GM12892 (cell line): ENCODE data around the gene LRWD1.

Experiments used
- DNase-seq: peaks from one replicate; pipeline ENCODE4 v3.0.0; 2011; ENCODE audit not compliant: insufficient read length
- FAIRE-seq: peaks from 2 replicates; lab custom pipeline; 2011; peaks lifted over from hg19 to GRCh38; lab: Jason Lieb, UNC
- POLR2A ChIP-seq: IDR thresholded peaks from 2 replicates; pipeline ENCODE4 v1.6.1; 2011; ENCODE audit warnings: low read depth, low read length, control low read depth
- POLR2AphosphoS5 ChIP-seq: IDR thresholded peaks from 2 replicates; pipeline ENCODE4 v1.6.1; 2011; ENCODE audit warnings: low read depth, low read length, control low read depth
- TAF1 ChIP-seq: IDR thresholded peaks from 2 replicates; pipeline ENCODE4 v1.6.1; 2011; ENCODE audit warnings: low read depth, mild to moderate bottlenecking, control low read depth, low read length, borderline replicate concordance

LRWD1 gene

GRCh38 chr7:102427019-102427405 lies 37.8 kb upstream of the LRWD1 start:
- FAIRE-seq, result no peak
- TF ChIP-seq TAF1 (no peak), POLR2A (no peak), POLR2AphosphoS5 (no peak)

GRCh38 chr7:102429141-102429899 lies 35.5 kb upstream of the LRWD1 start:
- no peak for DNase-seq
- TF ChIP-seq POLR2A (no peak), TAF1 (no peak), POLR2AphosphoS5 (no peak)
- peak; percentile 17 for FAIRE-seq

More at GRCh38 chr7:102427019-102427405, 37.8 kb upstream of the LRWD1 start:
- no peak for DNase-seq

- no peak for DNase-seq
- peak; percentile 95 for FAIRE-seq
- TF ChIP-seq POLR2AphosphoS5 (no peak), TAF1 (no peak; the same call in 1 of the 2 replicates), POLR2A (peak; percentile 54; the same call in 1 of the 2 replicates)
These were observed 33.0 kb upstream of the LRWD1 start for GRCh38 chr7:102431617-102432298.

- TF ChIP-seq POLR2A, result no peak
- no peak for TF ChIP-seq POLR2AphosphoS5
- no peak for TF ChIP-seq TAF1
- DNase-seq (no peak), FAIRE-seq (peak; percentile 65)
These were observed 32.2 kb upstream of the LRWD1 start for GRCh38 chr7:102432442-102433218.

GRCh38 chr7:102433219-102434038 lies 31.4 kb upstream of the LRWD1 start, which contains the start of gene ORAI2:
TSS of gene ORAI2 (plus strand) at chr7:102433575. CDS start at chr7:102438957, 5,382 bp downstream.
- FAIRE-seq (peak; percentile 97), DNase-seq (peak; percentile 84)
- TF ChIP-seq POLR2AphosphoS5, result no peak
- peak; percentile 64; the same call in 1 of the 2 replicates for TF ChIP-seq POLR2A
- no peak for TF ChIP-seq TAF1

GRCh38 chr7:102434039-102434486 lies 30.7 kb upstream of the LRWD1 start:
- no peak for DNase-seq
- TF ChIP-seq TAF1 (no peak), POLR2A (no peak), POLR2AphosphoS5 (no peak; the same call in 1 of the 2 replicates)
- FAIRE-seq, result no peak

- FAIRE-seq, result no peak
- DNase-seq, result no peak
- TF ChIP-seq TAF1 (no peak), POLR2AphosphoS5 (no peak), POLR2A (no peak)
These were observed 28.7 kb upstream of the LRWD1 start for GRCh38 chr7:102436118-102436517.

- no peak for DNase-seq
- no peak for TF ChIP-seq TAF1
- no peak for TF ChIP-seq POLR2AphosphoS5
- TF ChIP-seq POLR2A, result no peak
- FAIRE-seq, result no peak
These were observed 24.6 kb upstream of the LRWD1 start for GRCh38 chr7:102439963-102440795.

- TF ChIP-seq POLR2A (peak; percentile 51; the same call in 1 of the 2 replicates), POLR2AphosphoS5 (peak; percentile 35; the same call in 1 of the 2 replicates), TAF1 (no peak)
- FAIRE-seq (peak; percentile 84), DNase-seq (no peak)
These were observed 19.7 kb upstream of the LRWD1 start for GRCh38 chr7:102444961-102445673.
